Stomach (tissue), 4 donors: ENCODE data around the gene RBM23.

Experiments used
- POLR2A ChIP-seq, 4 donors: fragments of 450-650 bp; IDR thresholded peaks; one replicate each; pipeline ENCODE4 v1.6.1; 2016; ENCODE audit warnings: antibody characterized with exemption in 4 of 4, control low read depth in 2 of 4, mild to moderate bottlenecking in 1 of 4, moderate library complexity in 1 of 4
- TF ChIP-seq, protein P1 (sequence below), 7 experiments: fragments of 450-650 bp in 4 of 7; fragments of 200-600 bp in 3 of 7; sonication (generic) in 3 of 7; IDR thresholded peaks; one replicate each; pipeline ENCODE4 v1.5.1; 2016 to 2019; ENCODE audit warnings: antibody characterized with exemption in 7 of 7, control low read depth in 2 of 7, mild to moderate bottlenecking in 1 of 7

DNA sequence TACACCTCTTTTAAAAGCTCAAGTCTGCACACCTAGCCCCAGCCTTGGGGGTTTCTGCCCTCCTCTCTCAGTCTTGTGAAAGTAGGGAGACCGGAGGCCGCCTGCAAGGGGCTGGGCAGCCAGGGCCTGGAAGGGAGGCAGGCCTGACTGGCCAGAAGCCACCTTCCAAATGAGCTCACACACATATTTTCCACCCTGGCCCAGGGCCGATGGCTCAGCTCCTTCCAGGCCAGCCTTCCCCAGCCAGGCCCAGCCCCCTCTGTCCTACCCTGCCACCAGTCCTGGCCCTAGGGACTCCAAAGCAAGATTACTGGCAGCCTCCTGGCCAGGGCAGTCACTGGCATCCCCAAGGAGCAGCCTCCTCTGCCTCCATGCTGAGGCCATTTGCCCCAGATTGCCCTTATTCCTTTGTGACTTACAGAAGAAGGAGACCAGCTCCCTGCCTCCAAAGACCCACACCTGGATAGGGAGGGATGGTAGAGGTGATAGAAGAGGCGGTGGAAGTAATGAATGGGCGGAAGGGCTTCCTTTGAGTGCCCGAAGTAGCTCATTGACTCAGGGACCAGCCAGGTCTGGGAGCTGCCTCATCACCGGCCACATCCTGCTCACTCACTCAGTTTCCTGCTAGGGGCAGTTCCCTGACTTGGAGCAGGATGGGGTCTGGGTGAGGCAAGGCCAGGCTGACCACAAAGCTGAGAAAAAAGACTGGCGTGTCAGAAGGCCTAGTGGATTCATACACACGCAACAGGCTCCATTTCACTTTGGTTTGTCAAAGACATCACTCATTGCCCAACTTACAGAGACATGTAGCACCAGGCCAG lies 67.8 kb downstream of the RBM23 start:
- TF ChIP-seq, protein P1, sequence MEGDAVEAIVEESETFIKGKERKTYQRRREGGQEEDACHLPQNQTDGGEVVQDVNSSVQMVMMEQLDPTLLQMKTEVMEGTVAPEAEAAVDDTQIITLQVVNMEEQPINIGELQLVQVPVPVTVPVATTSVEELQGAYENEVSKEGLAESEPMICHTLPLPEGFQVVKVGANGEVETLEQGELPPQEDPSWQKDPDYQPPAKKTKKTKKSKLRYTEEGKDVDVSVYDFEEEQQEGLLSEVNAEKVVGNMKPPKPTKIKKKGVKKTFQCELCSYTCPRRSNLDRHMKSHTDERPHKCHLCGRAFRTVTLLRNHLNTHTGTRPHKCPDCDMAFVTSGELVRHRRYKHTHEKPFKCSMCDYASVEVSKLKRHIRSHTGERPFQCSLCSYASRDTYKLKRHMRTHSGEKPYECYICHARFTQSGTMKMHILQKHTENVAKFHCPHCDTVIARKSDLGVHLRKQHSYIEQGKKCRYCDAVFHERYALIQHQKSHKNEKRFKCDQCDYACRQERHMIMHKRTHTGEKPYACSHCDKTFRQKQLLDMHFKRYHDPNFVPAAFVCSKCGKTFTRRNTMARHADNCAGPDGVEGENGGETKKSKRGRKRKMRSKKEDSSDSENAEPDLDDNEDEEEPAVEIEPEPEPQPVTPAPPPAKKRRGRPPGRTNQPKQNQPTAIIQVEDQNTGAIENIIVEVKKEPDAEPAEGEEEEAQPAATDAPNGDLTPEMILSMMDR (IDR thresholded peaks at IDR 0.05), result no peak
- no peak for TF ChIP-seq POLR2A (IDR thresholded peaks at IDR 0.05)
